ENCODE results near the gene TEPSIN. TPM values are rescaled to one million over a fixed set of nuclear protein-coding genes. Genes with fewer than 3 reads are reported as not detected.
A peak's percentile ranks its signal among the peaks of the same experiment; 100 is the strongest.

The TEPSIN gene
- total and polyA plus RNA-seq, 2 of the 13 experiments (the other 11 are each of a cell fraction or from before 2014, with no cell fraction given): 16.1 to 18.8 TPM

GRCh38 chr17:81245024-81245664, 6.3 kb upstream of the TEPSIN start (continued):
- no peak; the same call in 1 of the 2 replicates for TF ChIP-seq RXRA (CRISPR knock-in tag; IDR thresholded peaks at IDR 0.05)
- TF ChIP-seq GMEB1 (CRISPR knock-in tag; IDR thresholded peaks at IDR 0.05; ENCODE audit: borderline replicate concordance): peak; percentile 34; the same call in 1 of the 2 replicates
- no peak for TF ChIP-seq ARHGAP35 (CRISPR knock-in tag; IDR thresholded peaks at IDR 0.05; ENCODE audit: borderline replicate concordance)
- no peak for TF ChIP-seq FOXP1 (IDR thresholded peaks at IDR 0.05)
- TF ChIP-seq FOXP1 (CRISPR knock-in tag; IDR thresholded peaks at IDR 0.05): no peak
- peak; percentile 91 for TF ChIP-seq ZNF318 (CRISPR knock-in tag; IDR thresholded peaks at IDR 0.05)
- no peak for TF ChIP-seq ZNF326 (CRISPR knock-in tag; IDR thresholded peaks at IDR 0.05; ENCODE audit: borderline replicate concordance)
- TF ChIP-seq ZBTB43 (CRISPR knock-in tag; conservative IDR thresholded peaks at IDR 0.05): 0 out of 2 replicates have a peak, but pooled peaks have one; percentile 15
- no peak for TF ChIP-seq ZNF569 (CRISPR knock-in tag; IDR thresholded peaks at IDR 0.05; ENCODE audit: borderline replicate concordance)
- TF ChIP-seq ZFP91 (CRISPR knock-in tag; IDR thresholded peaks at IDR 0.05; ENCODE audit: borderline replicate concordance): peak; percentile 69
- 0 out of 2 replicates have a peak, but pooled peaks have one; percentile 73 for TF ChIP-seq LBX2 (CRISPR knock-in tag; IDR thresholded peaks at IDR 0.05; ENCODE audit: borderline replicate concordance)
- 0 out of 2 replicates have a peak, but pooled peaks have one; percentile 51 for TF ChIP-seq TP53 (CRISPR knock-in tag; conservative IDR thresholded peaks at IDR 0.05)
- TF ChIP-seq ZNF607 (CRISPR knock-in tag; IDR thresholded peaks at IDR 0.05; ENCODE audit: borderline replicate concordance): 0 out of 2 replicates have a peak, but pooled peaks have one; percentile 25
